Karpas-422 (cell line): ENCODE measurements around the gene CYB561D2. TPM values are rescaled to one million over a fixed set of nuclear protein-coding genes. Genes with fewer than 3 reads are reported as not detected.

Source experiments
- DNase-seq: peaks from one replicate; pipeline ENCODE4 v3.0.0-alpha.2; 2015
- H2AFZ ChIP-seq: fragments of 200-600 bp; sonication (generic); 2 replicates; pipeline ENCODE4 v1.6.1; 2014; ENCODE audit warnings: antibody characterized with exemption, low read length, mixed read lengths
- H3K27ac ChIP-seq: fragments of 200-600 bp; sonication (generic); 2 replicates; pipeline ENCODE4 v1.5.1; 2014; ENCODE audit warnings: mild to moderate bottlenecking, low read length, moderate library complexity
- H3K27me3 ChIP-seq: fragments of 200-600 bp; sonication (generic); 2 replicates; pipeline ENCODE4 v1.6.1; 2014; ENCODE audit warnings: low read length, mixed read lengths
- H3K36me3 ChIP-seq: fragments of 200-600 bp; sonication (generic); 2 replicates; pipeline ENCODE4 v1.6.1; 2014; ENCODE audit warnings: low read length, mixed read lengths; ENCODE audit not compliant: insufficient read depth
- H3K4me1 ChIP-seq: fragments of 200-600 bp; sonication (generic); 2 replicates; pipeline ENCODE4 v1.6.1; 2014; ENCODE audit warnings: mild to moderate bottlenecking, low read length, mixed read lengths
- H3K4me2 ChIP-seq: fragments of 200-600 bp; sonication (generic); 2 replicates; pipeline ENCODE4 v1.6.1; 2014; ENCODE audit warnings: low read length, low read depth, mild to moderate bottlenecking; ENCODE audit not compliant: poor library complexity, severe bottlenecking
- H3K4me3 ChIP-seq: fragments of 200-600 bp; sonication (generic); 2 replicates; pipeline ENCODE4 v1.5.1; 2014; ENCODE audit warnings: mild to moderate bottlenecking, antibody characterized with exemption, low read length, mixed read lengths
- H3K79me2 ChIP-seq: fragments of 200-600 bp; sonication (generic); 2 replicates; pipeline ENCODE4 v1.6.1; 2014; ENCODE audit warnings: mild to moderate bottlenecking, low read length, mixed read lengths
- H3K9ac ChIP-seq: fragments of 200-600 bp; sonication (generic); 2 replicates; pipeline ENCODE4 v1.6.0; 2014; ENCODE audit warnings: low read length
- H3K9me2 ChIP-seq: fragments of 200-600 bp; sonication (generic), shearing (Covaris generic); replicated peaks from 2 replicates; pipeline ENCODE4 v1.6.0; 2014; ENCODE audit warnings: mild to moderate bottlenecking, low read length, moderate library complexity; ENCODE audit not compliant: insufficient read depth
- H3K9me3 ChIP-seq: fragments of 300-700, 200-600 bp; sonication (generic); 2 replicates; pipeline ENCODE4 v1.6.1; 2014; ENCODE audit warnings: low read length, mixed read lengths
- H4K20me1 ChIP-seq: fragments of 200-600 bp; sonication (generic); 2 replicates; pipeline ENCODE4 v1.6.1; 2014; ENCODE audit warnings: mild to moderate bottlenecking, antibody characterized with exemption, low read length, low read depth; ENCODE audit not compliant: insufficient read depth
- total RNA-seq: library from RNA; depleted of rRNA; stranded (reverse); fragments of >200 nt; shearing (Covaris generic); gene quantifications from 2 replicates; pipeline ENCODE4 v1.2.3, GENCODE V29; 2014; ENCODE audit warnings: low replicate concordance

Gene CYB561D2
- total RNA-seq, 1 experiment from 2014 or later: 32.5 TPM

DNA sequence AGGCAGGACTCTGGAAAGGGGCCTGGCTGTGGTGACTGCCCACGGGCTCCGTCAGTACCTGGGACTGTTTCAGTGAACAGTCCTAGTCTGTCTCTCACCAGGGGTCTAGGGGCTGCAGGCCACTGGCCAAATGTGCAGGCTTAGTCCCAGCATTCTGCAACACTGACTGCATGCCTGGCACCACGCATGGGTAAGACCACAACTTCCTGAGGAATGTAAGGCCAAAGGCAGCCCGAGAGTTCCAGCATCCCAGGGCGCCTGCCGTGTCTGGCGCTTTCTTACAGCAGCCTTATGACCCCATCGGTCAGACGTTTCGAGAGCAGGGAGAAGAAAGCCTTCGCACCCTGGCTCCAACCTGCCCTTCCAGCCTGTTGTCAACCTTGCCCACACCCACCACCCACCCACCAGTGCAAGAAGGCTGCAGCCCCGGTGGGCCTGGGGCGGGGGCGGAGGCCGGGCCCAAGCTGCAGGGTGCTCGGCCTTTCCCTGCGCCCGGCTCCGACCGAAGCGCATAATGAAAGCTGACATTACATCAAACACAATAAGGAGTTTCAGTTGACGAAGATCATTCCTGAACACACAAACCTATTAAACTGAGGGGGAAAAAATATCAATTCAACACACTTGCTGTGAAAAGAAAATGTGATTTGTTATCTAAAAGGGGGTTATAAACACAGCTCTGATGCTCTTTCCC, 38.2 kb downstream of the CYB561D2 start:
- no peak overlapping the region for H3K4me3 ChIP-seq
- no peaks in the 10 kb centered on the region for H3K36me3 ChIP-seq
- no peak overlapping the region for H3K9ac ChIP-seq
- no peaks in the 10 kb centered on the region for H3K79me2 ChIP-seq
- no peaks in the 10 kb centered on the region for H4K20me1 ChIP-seq
- no peak overlapping the region for H2AFZ ChIP-seq
- no peak overlapping the region for H3K27ac ChIP-seq
- DNase-seq: no peak
- no peak overlapping the region for H3K4me2 ChIP-seq
- H3K4me1 ChIP-seq: no peaks in the 10 kb centered on the region
- no peaks in the 10 kb centered on the region for H3K9me3 ChIP-seq
- H3K27me3 ChIP-seq: no peaks in the 10 kb centered on the region
- no peaks in the 10 kb centered on the region for H3K9me2 ChIP-seq

DNA sequence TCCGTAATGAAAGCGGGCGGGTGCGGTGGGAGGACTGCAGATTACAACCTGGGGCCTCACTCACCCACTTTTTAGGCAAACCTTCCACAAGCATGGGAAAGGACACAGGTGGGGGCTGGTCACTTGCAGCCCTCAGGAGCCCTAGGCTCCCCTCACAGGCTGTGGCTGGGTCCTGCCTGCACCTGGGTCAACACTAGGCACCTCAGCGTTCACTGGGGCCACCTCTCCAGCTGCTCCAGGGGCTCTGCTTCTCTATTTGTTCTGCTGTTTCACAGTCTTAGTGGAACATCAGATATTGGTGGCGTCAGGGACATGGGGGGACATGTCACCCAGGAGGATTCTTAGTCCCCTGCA, 38.7 kb downstream of the CYB561D2 start:
- H3K9ac ChIP-seq: no peak overlapping the region
- H3K9me2 ChIP-seq: no peaks in the 10 kb centered on the region
- H3K4me1 ChIP-seq: no peaks in the 10 kb centered on the region
- no peak overlapping the region for H3K4me2 ChIP-seq
- no peak overlapping the region for H3K27ac ChIP-seq
- no peaks in the 10 kb centered on the region for H3K27me3 ChIP-seq
- no peak overlapping the region for H2AFZ ChIP-seq
- no peaks in the 10 kb centered on the region for H4K20me1 ChIP-seq
- no peaks in the 10 kb centered on the region for H3K9me3 ChIP-seq
- H3K4me3 ChIP-seq: no peak overlapping the region
- H3K79me2 ChIP-seq: no peaks in the 10 kb centered on the region
- DNase-seq: no peak
- no peaks in the 10 kb centered on the region for H3K36me3 ChIP-seq

DNA sequence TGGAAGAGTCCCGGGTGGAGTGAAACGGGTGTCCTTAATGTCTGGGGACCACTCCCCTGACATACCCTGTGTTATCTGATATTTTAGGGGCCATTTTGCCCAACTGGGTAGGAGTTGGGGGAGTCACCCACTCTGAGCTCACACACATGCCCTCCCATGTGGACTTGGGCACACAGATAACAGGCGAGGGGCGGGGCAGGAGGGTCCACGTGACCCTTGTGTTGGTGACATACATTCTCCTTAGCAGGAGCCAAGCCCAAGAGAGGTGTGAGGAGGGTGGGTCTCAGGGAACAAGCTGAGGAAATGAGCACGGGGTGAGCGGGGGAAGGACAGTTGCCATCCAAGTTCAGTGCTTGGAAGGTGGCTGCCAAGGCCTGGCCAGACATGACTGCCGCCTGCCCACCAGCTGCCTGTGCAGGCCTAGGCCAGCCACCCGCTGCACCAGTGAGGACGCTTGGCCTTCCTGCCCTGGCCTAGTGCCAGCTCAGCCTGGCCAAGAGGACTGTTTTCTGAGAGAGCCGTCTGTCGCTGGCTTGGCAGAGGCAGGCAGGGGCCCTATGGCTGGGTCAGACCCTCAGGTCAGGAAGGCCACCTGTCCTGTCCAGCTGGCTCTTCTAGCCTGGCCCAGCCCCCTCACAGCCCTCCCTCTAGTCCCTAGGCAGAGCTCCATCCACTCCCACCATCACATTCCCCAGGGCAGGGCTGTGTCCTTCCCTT, 40.0 kb downstream of the CYB561D2 start:
- H3K79me2 ChIP-seq: no peaks in the 10 kb centered on the region
- H3K9ac ChIP-seq: no peak overlapping the region
- H3K4me2 ChIP-seq: no peak overlapping the region
- no peak overlapping the region for H3K4me3 ChIP-seq
- H3K27me3 ChIP-seq: no peaks in the 10 kb centered on the region
- H3K4me1 ChIP-seq: no peaks in the 10 kb centered on the region
- no peaks in the 10 kb centered on the region for H3K9me3 ChIP-seq
- H3K36me3 ChIP-seq: no peaks in the 10 kb centered on the region
- H3K9me2 ChIP-seq: no peaks in the 10 kb centered on the region
- no peak overlapping the region for H3K27ac ChIP-seq
- no peaks in the 10 kb centered on the region for H4K20me1 ChIP-seq
- no peak overlapping the region for H2AFZ ChIP-seq
- no peak for DNase-seq

DNA sequence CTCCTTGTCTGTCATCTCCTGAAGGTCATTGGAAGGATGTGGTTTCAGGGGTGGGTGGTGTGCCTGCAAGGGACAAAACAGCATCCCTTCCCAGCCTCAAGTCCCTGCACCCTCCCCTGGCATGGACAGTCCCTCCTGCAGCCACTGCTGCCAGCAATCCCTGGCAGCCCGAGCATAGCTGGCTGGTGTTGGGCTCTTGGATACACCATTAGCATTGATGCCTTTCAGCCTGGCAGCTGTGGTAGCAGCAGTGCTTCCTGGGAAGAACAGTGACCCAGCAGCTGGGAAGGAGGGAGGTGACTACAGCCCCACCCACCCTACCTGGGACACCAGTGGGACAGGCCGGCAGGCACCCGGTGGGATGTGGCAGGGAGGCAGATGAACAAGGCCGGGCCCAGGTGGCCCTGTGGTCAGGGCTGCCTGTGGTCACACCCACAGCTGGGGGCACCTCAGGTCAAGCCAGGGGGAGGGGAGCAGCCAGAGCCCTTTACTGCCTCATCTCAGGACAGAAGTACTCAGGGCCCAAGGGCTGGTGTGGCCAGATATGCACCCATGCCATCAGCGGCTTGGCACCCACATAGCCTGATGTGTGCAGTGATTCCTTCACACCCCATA, 41.5 kb downstream of the CYB561D2 start:
- no peaks in the 10 kb centered on the region for H4K20me1 ChIP-seq
- H3K4me2 ChIP-seq: no peak overlapping the region
- H3K4me1 ChIP-seq: no peaks in the 10 kb centered on the region
- no peak for DNase-seq
- H3K9ac ChIP-seq: no peak overlapping the region
- H3K79me2 ChIP-seq: no peaks in the 10 kb centered on the region
- no peaks in the 10 kb centered on the region for H3K36me3 ChIP-seq
- H3K9me3 ChIP-seq: no peaks in the 10 kb centered on the region
- H3K27me3 ChIP-seq: no peaks in the 10 kb centered on the region
- no peaks in the 10 kb centered on the region for H3K9me2 ChIP-seq
- H3K27ac ChIP-seq: no peak overlapping the region
- H2AFZ ChIP-seq: no peak overlapping the region
- no peak overlapping the region for H3K4me3 ChIP-seq

DNA sequence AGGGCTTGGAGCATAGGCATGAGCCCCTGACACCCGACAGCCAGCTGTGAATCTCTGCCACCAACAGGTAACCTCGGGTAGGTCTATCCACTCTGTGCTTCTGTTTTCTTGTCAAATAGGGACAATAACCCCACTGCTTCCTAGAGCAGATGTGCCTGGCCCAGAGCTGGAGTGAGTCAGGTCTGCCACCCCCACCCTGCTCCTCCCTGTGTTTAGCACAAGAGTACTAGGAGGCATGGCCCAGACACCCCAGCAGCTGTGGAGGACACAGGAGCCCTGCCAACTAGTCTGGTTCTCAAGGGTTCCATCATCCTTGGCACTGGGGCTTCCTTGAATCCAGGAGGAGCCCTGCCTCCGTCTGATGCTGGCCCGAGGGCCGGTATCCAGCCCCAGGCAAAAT, 42.4 kb downstream of the CYB561D2 start:
- H3K9me3 ChIP-seq: no peaks in the 10 kb centered on the region
- H3K79me2 ChIP-seq: no peaks in the 10 kb centered on the region
- H4K20me1 ChIP-seq: no peaks in the 10 kb centered on the region

DNA sequence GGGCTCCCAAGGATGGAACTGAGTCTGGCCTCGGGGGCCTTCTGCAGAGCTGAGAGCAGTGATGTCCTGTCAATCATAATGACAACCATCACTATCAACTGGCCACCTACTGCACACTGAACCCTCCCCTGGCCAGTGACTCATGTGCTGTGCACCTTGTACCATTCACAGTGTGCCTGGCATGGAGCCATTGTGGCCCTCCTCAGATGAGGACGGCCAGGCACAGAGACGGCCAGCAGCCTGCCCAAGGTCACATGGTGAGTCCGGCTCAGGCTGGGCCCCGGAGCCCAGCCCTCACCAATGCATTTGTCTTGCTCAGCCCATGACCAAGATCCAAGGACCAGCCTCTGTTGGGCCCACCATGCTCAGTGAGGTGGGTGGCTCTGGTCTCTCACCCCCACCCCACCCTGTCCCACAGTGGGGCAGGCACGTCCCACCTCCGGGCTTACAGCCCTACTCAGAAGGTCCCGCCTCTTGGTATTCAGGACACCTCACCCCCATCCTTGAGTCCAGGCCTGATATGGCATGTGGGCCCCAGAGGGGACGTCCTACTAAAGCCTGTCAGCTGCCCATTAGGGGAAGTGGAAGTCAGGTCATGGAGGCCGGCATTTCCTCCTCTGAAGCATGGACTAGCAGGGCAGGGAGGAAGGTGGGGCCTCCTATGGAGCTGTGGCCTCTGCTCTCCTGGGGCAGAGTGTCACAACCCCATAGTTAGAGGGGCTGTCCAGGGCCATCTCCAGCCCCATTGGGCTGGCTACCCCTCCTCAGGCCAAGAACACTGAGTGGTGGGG, 44.6 kb downstream of the CYB561D2 start:
- no peak overlapping the region for H3K27ac ChIP-seq

More for the DNA sequence above, 42.4 kb downstream of the CYB561D2 start:
- Histone ChIP-seq H2AFZ (no peak overlapping the region), H3K27me3 (no peaks in the 10 kb centered on the region), H3K4me1 (no peaks in the 10 kb centered on the region), H3K27ac (no peak overlapping the region), H3K9me2 (no peaks in the 10 kb centered on the region), H3K4me3 (no peak overlapping the region), H3K9ac (no peak overlapping the region), H3K36me3 (no peaks in the 10 kb centered on the region), H3K4me2 (no peak overlapping the region)
- no peak for DNase-seq

DNA sequence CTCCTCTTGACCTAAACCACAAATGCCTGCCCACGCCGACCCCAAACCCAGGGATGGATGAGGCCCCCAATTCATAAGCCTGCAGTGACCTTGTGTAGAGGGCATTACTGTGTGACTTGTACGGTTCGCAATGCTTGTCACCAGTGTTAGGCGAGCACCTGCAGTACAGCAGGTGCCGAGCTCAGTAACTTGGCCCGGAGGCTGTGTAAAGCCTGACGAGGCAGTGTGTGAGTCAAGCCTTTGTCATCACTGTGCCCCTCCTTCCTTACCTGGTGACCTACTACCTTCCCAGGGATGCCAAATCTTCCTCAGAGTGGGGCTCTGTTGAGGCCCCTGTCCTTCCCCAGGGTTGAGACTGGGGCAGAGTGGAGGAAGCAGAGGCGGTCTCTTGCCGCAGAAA, 45.8 kb downstream of the CYB561D2 start:
- no peak for DNase-seq
- Histone ChIP-seq H4K20me1 (no peaks in the 10 kb centered on the region), H3K9ac (no peak overlapping the region), H3K9me2 (no peaks in the 10 kb centered on the region), H3K27me3 (no peaks in the 10 kb centered on the region), H3K79me2 (no peaks in the 10 kb centered on the region), H3K4me2 (no peak overlapping the region), H3K9me3 (no peaks in the 10 kb centered on the region), H3K4me3 (no peak overlapping the region), H3K27ac (no peak overlapping the region), H2AFZ (no peak overlapping the region), H3K36me3 (no peaks in the 10 kb centered on the region), H3K4me1 (no peaks in the 10 kb centered on the region)

More for the DNA sequence above, 44.6 kb downstream of the CYB561D2 start:
- DNase-seq: no peak
- Histone ChIP-seq H3K79me2 (no peaks in the 10 kb centered on the region), H3K36me3 (no peaks in the 10 kb centered on the region), H2AFZ (no peak overlapping the region), H3K27me3 (no peaks in the 10 kb centered on the region), H3K9me3 (no peaks in the 10 kb centered on the region), H3K9ac (no peak overlapping the region), H3K4me3 (no peak overlapping the region), H3K4me1 (no peaks in the 10 kb centered on the region), H3K4me2 (no peak overlapping the region), H3K9me2 (no peaks in the 10 kb centered on the region), H4K20me1 (no peaks in the 10 kb centered on the region)
